Measurements from ENCODE around the gene ARSI.

ARSI gene

GRCh38 chr5:150305557-150305956, 2.9 kb upstream of the ARSI start:
- no peak for DNase-seq

- DNase-seq = no peak
Measured at GRCh38 chr5:150305095-150305494, 2.4 kb upstream of the ARSI start.

- DNase-seq = no peak
Measured at GRCh38 chr5:150304481-150305081, 1.9 kb upstream of the ARSI start.

GRCh38 chr5:150303660-150304386, 1.1 kb upstream of the ARSI start:
- no peak for DNase-seq

- no peak for DNase-seq
Measured at GRCh38 chr5:150303070-150303615, 438 bp upstream of the ARSI start.

- no peak for DNase-seq
Measured at GRCh38 chr5:150301901-150302300, 804 bp downstream of the ARSI start.

GRCh38 chr5:150301170-150301505, 1.6 kb downstream of the ARSI start:
- DNase-seq = no peak

GRCh38 chr5:150300496-150301169, 2.1 kb downstream of the ARSI start:
- DNase-seq = no peak

- no peak for DNase-seq
Measured at GRCh38 chr5:150299571-150300327, 3.0 kb downstream of the ARSI start.

GRCh38 chr5:150298701-150299451, 3.8 kb downstream of the ARSI start:
- DNase-seq = no peak

GRCh38 chr5:150297934-150298595, 4.6 kb downstream of the ARSI start:
- no peak for DNase-seq

- no peak for DNase-seq
Measured at GRCh38 chr5:150297236-150297890, 5.3 kb downstream of the ARSI start.

GRCh38 chr5:150296496-150296895, 6.2 kb downstream of the ARSI start:
- DNase-seq = no peak

- no peak for DNase-seq
Measured at GRCh38 chr5:150295741-150296486, 6.8 kb downstream of the ARSI start.

GRCh38 chr5:150295172-150295634, 7.5 kb downstream of the ARSI start:
- no peak for DNase-seq

- no peak for DNase-seq
Measured at GRCh38 chr5:150294551-150295071, 8.1 kb downstream of the ARSI start.

- no peak for DNase-seq
Measured at GRCh38 chr5:150293091-150293941, 9.4 kb downstream of the ARSI start.

GRCh38 chr5:150291388-150292385, 11.0 kb downstream of the ARSI start:
- no peak for DNase-seq

All from CD4-positive, alpha-beta T cell treated with Interleukin-1 beta for 1 hour (primary cell).